GM21528 (cell line): ENCODE data around the gene SAP30.

Experiments
- ATAC-seq: cut with Tn5 transposase; IDR thresholded peaks from one replicate; pipeline ENCODE4 v1.9.1; 2021; ENCODE audit warnings: mild to moderate bottlenecking, moderate library complexity; ENCODE audit not compliant: unreplicated experiment, low FRiP score

SAP30 gene

GRCh38 chr4:173411106-173411693 lies 40.4 kb downstream of the SAP30 start:
- ATAC-seq: no peak

- no peak for ATAC-seq
These were observed 42.3 kb downstream of the SAP30 start for GRCh38 chr4:173413036-173413435.

- ATAC-seq: no peak
These were observed 43.7 kb downstream of the SAP30 start for GRCh38 chr4:173414456-173414855.

GRCh38 chr4:173415092-173415491 lies 44.3 kb downstream of the SAP30 start:
- no peak for ATAC-seq

GRCh38 chr4:173415885-173416653 lies 45.3 kb downstream of the SAP30 start:
- no peak for ATAC-seq

GRCh38 chr4:173417833-173418232 lies 47.1 kb downstream of the SAP30 start:
- ATAC-seq: no peak

GRCh38 chr4:173418639-173419038 lies 47.9 kb downstream of the SAP30 start:
- no peak for ATAC-seq

- peak; percentile 53 for ATAC-seq
These were observed 49.6 kb downstream of the SAP30 start for GRCh38 chr4:173420324-173420752.

GRCh38 chr4:173420801-173421200 lies 50.0 kb downstream of the SAP30 start:
- ATAC-seq: no peak

GRCh38 chr4:173424899-173425805 lies 54.4 kb downstream of the SAP30 start:
- ATAC-seq: no peak

- ATAC-seq: no peak
These were observed 55.3 kb downstream of the SAP30 start for GRCh38 chr4:173426064-173426463.
